ENCODE results near the gene DDX4.

Gene DDX4

GRCh38 chr5:55841976-55842375 is 104.1 kb downstream of the DDX4 start:
- TF ChIP-seq, protein P1, sequence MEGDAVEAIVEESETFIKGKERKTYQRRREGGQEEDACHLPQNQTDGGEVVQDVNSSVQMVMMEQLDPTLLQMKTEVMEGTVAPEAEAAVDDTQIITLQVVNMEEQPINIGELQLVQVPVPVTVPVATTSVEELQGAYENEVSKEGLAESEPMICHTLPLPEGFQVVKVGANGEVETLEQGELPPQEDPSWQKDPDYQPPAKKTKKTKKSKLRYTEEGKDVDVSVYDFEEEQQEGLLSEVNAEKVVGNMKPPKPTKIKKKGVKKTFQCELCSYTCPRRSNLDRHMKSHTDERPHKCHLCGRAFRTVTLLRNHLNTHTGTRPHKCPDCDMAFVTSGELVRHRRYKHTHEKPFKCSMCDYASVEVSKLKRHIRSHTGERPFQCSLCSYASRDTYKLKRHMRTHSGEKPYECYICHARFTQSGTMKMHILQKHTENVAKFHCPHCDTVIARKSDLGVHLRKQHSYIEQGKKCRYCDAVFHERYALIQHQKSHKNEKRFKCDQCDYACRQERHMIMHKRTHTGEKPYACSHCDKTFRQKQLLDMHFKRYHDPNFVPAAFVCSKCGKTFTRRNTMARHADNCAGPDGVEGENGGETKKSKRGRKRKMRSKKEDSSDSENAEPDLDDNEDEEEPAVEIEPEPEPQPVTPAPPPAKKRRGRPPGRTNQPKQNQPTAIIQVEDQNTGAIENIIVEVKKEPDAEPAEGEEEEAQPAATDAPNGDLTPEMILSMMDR (IDR thresholded peaks at IDR 0.05; ENCODE audit: insufficient read depth, low read depth, low read length, missing control alignments), result no peak
- no peak overlapping the region for H3K4me3 ChIP-seq (ENCODE audit: low read depth, low read length)
- DNase-seq (ENCODE audit: low read depth), result no peak

GRCh38 chr5:55847837-55848236 is 110.0 kb downstream of the DDX4 start:
- TF ChIP-seq, protein P1 (IDR thresholded peaks at IDR 0.05; ENCODE audit: insufficient read depth, low read depth, low read length, missing control alignments), result no peak
- no peak overlapping the region for H3K4me3 ChIP-seq (ENCODE audit: low read depth, low read length)
- no peak for DNase-seq (ENCODE audit: low read depth)

DNA sequence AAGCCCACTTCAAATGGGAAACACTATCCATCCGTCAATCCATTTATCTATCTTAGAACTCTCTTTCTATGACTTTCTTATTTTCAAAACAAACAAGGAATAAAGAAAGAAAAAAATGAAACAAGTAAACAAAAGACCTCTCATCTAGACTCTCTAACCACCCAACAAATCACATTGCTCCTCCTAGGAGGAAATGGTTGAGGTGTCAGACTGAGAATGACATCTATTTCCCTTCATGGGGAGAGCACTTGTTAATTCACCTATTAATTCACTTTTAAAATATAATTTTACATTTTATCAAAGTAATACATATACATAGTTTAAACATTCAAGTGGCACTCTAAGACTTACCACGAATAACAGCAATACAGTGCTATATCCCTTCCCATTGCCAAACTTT is 110.9 kb downstream of the DDX4 start:
- DNase-seq (ENCODE audit: low read depth), result no peak
- H3K4me3 ChIP-seq (ENCODE audit: low read depth, low read length), result no peak overlapping the region
- TF ChIP-seq, protein P1 (IDR thresholded peaks at IDR 0.05; ENCODE audit: insufficient read depth, low read depth, low read length, missing control alignments), result no peak

DNA sequence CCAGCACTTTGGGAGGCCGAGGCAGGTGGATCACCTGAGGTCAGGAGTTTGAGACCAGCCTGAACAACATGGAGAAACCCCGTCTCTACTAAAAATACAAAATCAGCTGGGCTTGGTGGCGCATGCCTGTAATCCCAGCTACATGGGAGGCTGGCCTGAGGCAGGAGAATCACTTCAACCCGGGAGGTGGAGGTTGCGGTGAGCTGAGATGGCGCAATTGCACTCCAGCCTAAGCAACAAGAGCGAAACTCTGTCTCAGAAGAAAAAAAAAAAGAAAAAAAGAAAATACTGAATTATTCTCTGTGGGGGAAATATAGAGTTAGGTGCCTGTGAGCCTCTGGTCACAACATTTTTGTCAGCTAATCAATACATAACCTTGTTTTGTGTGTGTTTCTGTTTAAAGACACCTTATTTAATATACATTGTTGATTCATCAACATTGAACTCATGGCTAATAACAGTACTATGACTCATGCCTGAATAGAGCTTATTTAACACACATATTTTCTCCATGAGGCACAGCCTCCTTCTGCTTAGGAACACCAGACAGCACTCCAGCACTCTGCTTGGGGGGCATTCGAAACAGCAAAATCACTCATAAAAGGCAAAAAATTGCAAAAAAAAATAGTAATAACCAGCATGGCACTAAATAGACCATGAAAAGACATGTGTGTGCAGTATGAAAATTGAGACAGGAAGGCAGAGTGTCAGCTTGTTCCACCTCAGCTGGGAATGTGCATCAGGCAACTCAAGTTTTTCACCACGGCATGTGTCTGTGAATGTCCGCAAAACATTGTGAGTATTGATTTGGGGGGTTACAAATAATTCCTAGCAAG is 113.2 kb downstream of the DDX4 start, which contains the start of gene IL31RA:
Gene IL31RA, plus strand, starts transcription at position 519 of the 836 bp plus-strand sequence. Its CDS starts 214 bp downstream, at position 733.
- no peak for DNase-seq (ENCODE audit: low read depth)
- H3K4me3 ChIP-seq (ENCODE audit: low read depth, low read length), result no peak within 1 kb of the TSS
- TF ChIP-seq, protein P1 (IDR thresholded peaks at IDR 0.05; ENCODE audit: insufficient read depth, low read depth, low read length, missing control alignments), result no peak

DNA sequence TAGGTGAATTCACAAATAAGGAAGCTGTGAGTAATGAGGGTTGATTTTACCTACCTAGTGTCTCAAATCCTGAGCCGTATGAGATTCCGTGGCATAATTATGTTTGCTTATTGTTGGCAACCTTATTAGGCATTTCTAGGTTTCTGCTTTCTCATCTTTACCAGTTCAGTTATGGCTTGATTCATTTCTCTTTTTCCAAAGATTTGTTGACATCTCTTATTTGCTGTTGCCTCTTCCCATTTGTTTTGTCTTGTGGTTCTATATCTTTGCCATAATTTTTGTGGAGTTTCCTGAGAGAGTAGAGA is 113.8 kb downstream of the DDX4 start:
- TF ChIP-seq, protein P1 (IDR thresholded peaks at IDR 0.05; ENCODE audit: insufficient read depth, low read depth, low read length, missing control alignments), result no peak
- DNase-seq (ENCODE audit: low read depth), result no peak
- no peak overlapping the region for H3K4me3 ChIP-seq (ENCODE audit: low read depth, low read length)

- H3K4me3 ChIP-seq (ENCODE audit: low read depth, low read length), result no peak overlapping the region
- DNase-seq (ENCODE audit: low read depth), result no peak
- TF ChIP-seq, protein P1 (IDR thresholded peaks at IDR 0.05; ENCODE audit: insufficient read depth, low read depth, low read length, missing control alignments), result no peak
Measured at GRCh38 chr5:55852503-55852902, 114.6 kb downstream of the DDX4 start.

All from GM12865 (cell line).